HepG2 (cell line): Measurements from ENCODE around the gene NRL. TPM values are rescaled to one million over a fixed set of nuclear protein-coding genes. Genes with fewer than 3 reads are reported as not detected.

ENCODE experiments used
- ATF7 ChIP-seq, 2 experiments: fragments of 450-650 bp in 1 of 2; sonication (generic) in 1 of 2; formaldehyde crosslinking in 1 of 2; IDR thresholded peaks; 2 replicates each; pipeline versions ENCODE4 v1.4.0 to v1.6.1; 2016 to 2020; ENCODE audit warnings: antibody characterized with exemption in 1 of 2, mild to moderate bottlenecking in 1 of 2, missing genetic modification reagents in 1 of 2
- HMGXB3 ChIP-seq: sonication (generic); formaldehyde crosslinking; IDR thresholded peaks from 2 replicates; pipeline ENCODE4 v1.4.0; 2020; ENCODE audit warnings: missing genetic modification reagents, borderline replicate concordance
- KDM3A ChIP-seq: IDR thresholded peaks from 2 replicates; pipeline ENCODE4 v1.6.1; 2018; ENCODE audit warnings: low read depth, missing compliant biosample characterization
- KLF6 ChIP-seq: IDR thresholded peaks from 2 replicates; pipeline ENCODE4 v1.8.0; 2016; ENCODE audit warnings: missing biosample characterization, missing genetic modification reagents
- NFATC3 ChIP-seq: sonication (generic); formaldehyde crosslinking; IDR thresholded peaks from 2 replicates; pipeline ENCODE4 v1.5.1; 2020; ENCODE audit warnings: mild to moderate bottlenecking, missing genetic modification reagents
- NFYB ChIP-seq: sonication (generic); formaldehyde crosslinking; IDR thresholded peaks from 2 replicates; pipeline ENCODE4 v1.4.0; 2020; ENCODE audit warnings: missing genetic modification reagents
- RFXAP ChIP-seq: sonication (generic); formaldehyde crosslinking; IDR thresholded peaks from 2 replicates; pipeline ENCODE4 v1.4.0; 2020; ENCODE audit warnings: missing genetic modification reagents, borderline replicate concordance
- SRSF1 ChIP-seq: fragments of 200-400 bp; formaldehyde crosslinking; optimal IDR thresholded peaks from 2 replicates; pipeline ENCODE3; 2017; ENCODE audit warnings: mild to moderate bottlenecking, low read depth, low read length, moderate library complexity
- SRY ChIP-seq: sonication (generic); formaldehyde crosslinking; IDR thresholded peaks from 2 replicates; pipeline ENCODE4 v1.8.0; 2022; ENCODE audit warnings: mild to moderate bottlenecking, missing genetic modification reagents
- TFDP1 ChIP-seq: IDR thresholded peaks from 2 replicates; pipeline ENCODE4 v1.6.1; 2016; ENCODE audit warnings: missing compliant biosample characterization, missing genetic modification reagents, borderline replicate concordance
- USF2 ChIP-seq, 2 experiments: sonication (generic) in 1 of 2; formaldehyde crosslinking in 1 of 2; IDR thresholded peaks; 2 replicates each; pipeline versions ENCODE4 v1.5.1 to v1.6.1; 2011 to 2020; ENCODE audit warnings: borderline replicate concordance in 1 of 2, low read depth in 1 of 2, low read length in 1 of 2, mild to moderate bottlenecking in 1 of 2, missing genetic modification reagents in 1 of 2, moderate library complexity in 1 of 2
- ZFP37 ChIP-seq: sonication (generic); formaldehyde crosslinking; IDR thresholded peaks from 2 replicates; pipeline ENCODE4 v1.4.0; 2020; ENCODE audit warnings: missing genetic modification reagents, borderline replicate concordance
- ZNF674 ChIP-seq: sonication (generic); formaldehyde crosslinking; IDR thresholded peaks from 2 replicates; pipeline ENCODE4 v1.5.0; 2020; ENCODE audit warnings: low read depth, mild to moderate bottlenecking, missing genetic modification reagents
- ZNF841 ChIP-seq: sonication (generic); formaldehyde crosslinking; IDR thresholded peaks from 2 replicates; pipeline ENCODE4 v1.8.1; 2023; ENCODE audit warnings: missing genetic modification reagents, borderline replicate concordance
- polyA plus RNA-seq, 8 experiments: library from polyadenylated mRNA; depleted of rRNA in 3 of 8; stranded (reverse) in 7 of 8; unstranded in 1 of 8; fragments of >200 nt; fragmentation: Illumina TruSeq in 4 of 8; extraction: Trizol in 4 of 8; gene quantifications; 2 replicates each; pipeline versions ENCODE4 v1.2.1 to v1.2.3, GENCODE V29; 2011 to 2016; ENCODE audit warnings: low read depth in 4 of 8, missing spikeins in 1 of 8, mixed read lengths in 1 of 8; ENCODE audit not compliant: insufficient read depth in 1 of 8
- total RNA-seq, 5 experiments: library from RNA; depleted of rRNA; stranded (reverse); fragments of >200 nt; fragmentation: Illumina TruSeq; extraction: Trizol; gene quantifications; 2 replicates each; pipeline ENCODE4 v1.2.3, GENCODE V29; 2016; ENCODE audit warnings: low read depth in 1 of 5
- TF ChIP-seq, protein P1 (sequence below): sonication (generic); formaldehyde crosslinking; IDR thresholded peaks from 2 replicates; pipeline ENCODE4 v1.9.0; 2021; ENCODE audit warnings: missing genetic modification reagents, borderline replicate concordance
- TF ChIP-seq, protein P2 (sequence below): sonication (generic); formaldehyde crosslinking; IDR thresholded peaks from 2 replicates; pipeline ENCODE4 v1.8.0; 2022; ENCODE audit warnings: low read depth, missing genetic modification reagents

The NRL gene
- total and polyA plus RNA-seq, 2 of the 13 experiments (the other 11 are each of a cell fraction or from before 2014, with no cell fraction given), result 2.5 to 4.7 TPM

DNA sequence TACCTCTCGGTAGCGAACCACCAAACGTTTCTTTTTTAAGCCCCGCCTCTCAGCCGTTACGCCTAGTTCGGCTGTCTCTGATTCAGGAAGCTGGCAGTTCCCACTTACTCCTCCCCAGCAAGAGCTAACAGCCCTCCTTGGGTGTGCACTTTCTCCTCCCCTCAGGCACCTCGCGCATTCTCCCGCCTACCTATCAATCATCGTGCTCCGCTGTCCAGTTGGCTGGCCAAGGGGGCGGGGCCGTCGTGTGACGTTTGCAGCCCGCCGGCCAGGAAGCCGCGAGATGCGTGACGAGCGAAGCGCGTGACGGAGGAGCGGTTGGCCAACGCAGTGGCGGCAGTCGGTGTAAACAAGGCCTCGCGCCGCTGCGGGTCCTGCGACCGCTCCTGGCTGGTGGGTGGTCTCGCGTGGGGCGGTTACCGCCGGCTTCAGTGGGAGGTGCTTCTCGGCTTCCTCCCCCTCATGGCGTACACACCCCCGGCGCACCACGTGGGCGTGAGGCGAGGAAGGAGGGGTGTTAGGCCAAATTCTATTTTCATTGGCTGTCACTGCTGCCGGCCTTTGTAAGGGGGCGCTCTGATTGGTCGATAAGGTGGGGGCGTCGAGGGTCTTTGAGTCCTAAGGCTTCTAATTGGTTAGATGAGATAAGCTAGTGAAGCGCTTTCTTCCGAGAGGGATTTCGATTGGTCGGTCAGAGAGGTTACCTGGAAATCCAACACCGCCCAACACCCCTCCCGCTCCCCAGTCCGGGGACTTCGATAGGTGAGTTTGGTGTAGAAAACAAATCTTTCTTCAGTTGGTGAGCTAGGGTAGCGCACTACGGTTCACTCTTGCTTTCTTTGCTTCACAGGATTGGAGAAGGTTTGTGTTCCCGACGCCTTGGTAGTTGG, at the start of gene NRL, which contains the start of gene DCAF11 (continued):
- TF ChIP-seq USF2 (IDR thresholded peaks at IDR 0.05; ENCODE audit: low read depth, low read length) (peak; percentile 94), USF2 (CRISPR knock-in tag; IDR thresholded peaks at IDR 0.05; ENCODE audit: borderline replicate concordance) (peak; percentile 98), KLF6 (peak; percentile 99), NFYB (CRISPR knock-in tag) (peak; percentile 93), SRY (no peak), RFXAP (CRISPR knock-in tag) (peak; percentile 98), NFATC3 (CRISPR knock-in tag) (peak; percentile 99), HMGXB3 (CRISPR knock-in tag) (peak; percentile 99), ZFP37 (CRISPR knock-in tag) (peak; percentile 95), ZNF674 (CRISPR knock-in tag) (peak; percentile 98; the same call in 1 of the 2 replicates), ZNF841 (CRISPR knock-in tag) (no peak), SRSF1 (peak; percentile 60), KDM3A (CRISPR knock-in tag) (peak; percentile 87), ATF7 (IDR thresholded peaks at IDR 0.05) (no peak), ATF7 (CRISPR knock-in tag; IDR thresholded peaks at IDR 0.05) (peak; percentile 85), TFDP1 (peak; percentile 91; the same call in 1 of the 2 replicates)
- TF ChIP-seq, protein P1, sequence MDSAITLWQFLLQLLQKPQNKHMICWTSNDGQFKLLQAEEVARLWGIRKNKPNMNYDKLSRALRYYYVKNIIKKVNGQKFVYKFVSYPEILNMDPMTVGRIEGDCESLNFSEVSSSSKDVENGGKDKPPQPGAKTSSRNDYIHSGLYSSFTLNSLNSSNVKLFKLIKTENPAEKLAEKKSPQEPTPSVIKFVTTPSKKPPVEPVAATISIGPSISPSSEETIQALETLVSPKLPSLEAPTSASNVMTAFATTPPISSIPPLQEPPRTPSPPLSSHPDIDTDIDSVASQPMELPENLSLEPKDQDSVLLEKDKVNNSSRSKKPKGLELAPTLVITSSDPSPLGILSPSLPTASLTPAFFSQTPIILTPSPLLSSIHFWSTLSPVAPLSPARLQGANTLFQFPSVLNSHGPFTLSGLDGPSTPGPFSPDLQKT (CRISPR knock-in tag), result no peak; the same call in 1 of the 2 replicates
- TF ChIP-seq, protein P2, sequence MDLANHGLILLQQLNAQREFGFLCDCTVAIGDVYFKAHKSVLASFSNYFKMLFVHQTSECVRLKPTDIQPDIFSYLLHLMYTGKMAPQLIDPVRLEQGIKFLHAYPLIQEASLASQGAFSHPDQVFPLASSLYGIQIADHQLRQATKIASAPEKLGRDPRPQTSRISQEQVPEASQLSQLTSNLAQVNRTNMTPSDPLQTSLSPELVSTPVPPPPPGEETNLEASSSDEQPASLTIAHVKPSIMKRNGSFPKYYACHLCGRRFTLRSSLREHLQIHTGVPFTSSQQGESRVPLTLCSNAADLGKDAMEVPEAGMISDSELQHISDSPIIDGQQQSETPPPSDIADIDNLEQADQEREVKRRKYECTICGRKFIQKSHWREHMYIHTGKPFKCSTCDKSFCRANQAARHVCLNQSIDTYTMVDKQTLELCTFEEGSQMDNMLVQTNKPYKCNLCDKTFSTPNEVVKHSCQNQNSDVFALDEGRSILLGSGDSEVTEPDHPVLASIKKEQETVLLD (CRISPR knock-in tag), result no peak
